ENCODE results near the gene TIMM22.

- no peak for TF ChIP-seq CTCF (IDR thresholded peaks at IDR 0.05; ENCODE audit: low read length)
- no peak for TF ChIP-seq EZH2phosphoT487 (IDR thresholded peaks at IDR 0.05; ENCODE audit: low read length)
These were observed 29.7 kb downstream of the TIMM22 start for GRCh38 chr17:1026599-1026975.

Measured in MM.1S (cell line).